NCI-H226 (cell line): Measurements from ENCODE around the gene ZNF638.

Experiments used
- DNase-seq: peaks from one replicate; pipeline ENCODE4 v3.0.0-alpha.2; 2015

Gene ZNF638

DNA sequence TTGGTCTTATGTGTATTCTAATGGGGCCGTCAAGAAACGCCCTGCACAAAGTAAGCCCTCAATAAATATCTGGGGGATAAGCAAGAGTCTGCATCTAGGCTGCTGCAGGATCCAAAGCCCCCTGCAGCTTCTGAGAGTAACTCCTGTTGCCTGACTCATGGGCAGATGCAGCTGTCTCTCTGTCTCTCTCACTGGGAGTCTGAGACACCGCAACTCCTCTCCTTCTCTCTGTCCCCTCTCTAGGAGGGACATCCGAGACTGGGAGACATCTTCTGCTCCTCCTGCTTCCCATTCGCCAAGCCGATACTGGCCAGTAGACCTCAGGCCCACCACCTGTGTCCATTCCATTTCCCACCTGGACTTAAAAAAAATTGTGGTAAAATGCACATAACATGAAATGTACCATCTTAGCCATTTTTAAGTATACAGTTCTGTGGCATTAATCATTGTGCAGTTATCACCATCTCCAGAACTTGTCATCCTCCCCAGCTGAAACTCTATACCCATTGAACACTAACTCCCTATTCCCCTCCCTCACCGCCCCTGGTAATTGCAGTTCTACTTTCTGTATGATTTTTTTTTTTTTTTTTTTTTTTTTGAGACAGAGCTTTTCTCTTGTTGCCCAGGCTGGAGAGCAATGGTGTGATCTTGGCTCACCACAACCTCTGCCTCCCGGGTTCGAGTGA, 141.9 kb downstream of the ZNF638 start:
- DNase-seq = no peak

DNA sequence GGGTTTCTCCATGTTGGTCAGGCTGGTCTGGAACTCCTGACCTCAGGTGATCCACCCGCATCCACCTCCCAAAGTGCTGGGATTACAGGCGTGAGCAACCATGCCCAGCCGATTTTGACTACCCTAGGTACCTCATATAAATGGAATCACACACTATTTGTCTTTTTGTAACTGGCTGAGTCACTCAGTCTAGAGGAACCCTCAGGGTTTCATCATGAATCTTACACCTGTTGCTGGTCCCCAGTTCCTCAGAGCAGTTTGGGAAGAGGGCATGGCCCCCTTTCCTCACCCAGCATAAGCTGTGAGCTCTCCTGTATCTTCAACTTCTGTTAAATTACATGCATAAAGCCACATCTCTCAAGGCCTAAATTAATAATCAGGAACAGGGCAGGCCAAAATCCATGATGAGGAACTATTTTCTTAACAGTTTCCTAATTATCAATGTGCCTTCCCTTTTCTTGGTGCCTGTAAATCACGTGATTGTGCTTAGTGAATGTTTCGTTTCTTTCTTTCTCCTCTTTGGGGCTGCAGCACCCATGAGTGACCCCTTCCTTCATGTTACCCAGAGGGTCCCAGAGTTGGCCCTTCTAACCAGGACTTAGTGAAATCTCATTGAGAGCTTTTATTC, 142.6 kb downstream of the ZNF638 start:
- no peak for DNase-seq

DNA sequence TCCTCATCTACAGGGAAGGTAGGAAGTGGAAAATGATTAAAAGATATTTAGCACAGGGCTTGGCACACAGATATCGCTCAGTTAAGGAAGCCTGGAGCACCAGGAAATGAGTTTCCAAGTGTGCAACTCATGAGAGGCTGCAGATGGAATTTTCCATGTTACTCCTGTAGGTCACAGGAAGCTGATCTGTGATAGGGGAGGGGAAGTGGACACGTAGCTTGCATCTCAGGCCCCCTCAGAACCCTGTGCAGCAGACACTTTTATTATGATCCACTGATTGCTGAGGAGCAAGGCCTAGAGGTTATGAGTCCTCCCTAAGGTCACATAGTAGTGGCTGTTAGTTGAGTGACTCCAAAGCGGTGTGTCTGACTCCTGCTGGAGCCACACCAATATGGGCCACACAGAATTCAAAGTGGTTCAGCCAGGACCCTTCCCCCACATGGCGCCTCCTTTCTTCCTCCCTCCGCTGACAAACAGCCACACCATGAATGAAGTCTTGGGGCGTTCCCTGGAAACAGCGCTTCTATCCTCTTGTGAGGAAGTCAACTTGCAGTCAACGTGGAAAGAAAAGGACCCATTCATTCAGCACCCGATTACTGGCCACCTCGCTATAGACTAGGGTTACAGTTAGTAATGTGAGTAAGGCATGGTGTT, 143.3 kb downstream of the ZNF638 start:
- DNase-seq = no peak

DNA sequence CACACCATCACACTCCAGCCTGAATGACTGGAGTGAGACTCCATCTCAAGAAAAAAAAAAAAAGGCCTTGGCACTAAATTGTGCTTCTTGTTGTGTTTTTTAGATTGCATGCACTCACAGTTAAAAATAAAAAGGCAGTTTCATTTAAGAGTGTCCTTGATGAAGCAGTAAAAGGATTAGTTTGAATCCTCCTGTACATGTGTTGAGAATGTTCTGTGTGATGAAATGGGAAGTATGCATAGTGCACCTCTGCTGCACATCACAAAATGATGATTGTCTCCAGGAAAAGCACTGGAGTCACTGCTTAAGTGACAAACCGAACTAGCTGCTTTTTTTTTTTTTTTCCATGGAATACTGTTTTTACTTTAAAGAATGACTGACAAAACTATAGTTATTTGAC, 144.9 kb downstream of the ZNF638 start:
- no peak for DNase-seq

DNA sequence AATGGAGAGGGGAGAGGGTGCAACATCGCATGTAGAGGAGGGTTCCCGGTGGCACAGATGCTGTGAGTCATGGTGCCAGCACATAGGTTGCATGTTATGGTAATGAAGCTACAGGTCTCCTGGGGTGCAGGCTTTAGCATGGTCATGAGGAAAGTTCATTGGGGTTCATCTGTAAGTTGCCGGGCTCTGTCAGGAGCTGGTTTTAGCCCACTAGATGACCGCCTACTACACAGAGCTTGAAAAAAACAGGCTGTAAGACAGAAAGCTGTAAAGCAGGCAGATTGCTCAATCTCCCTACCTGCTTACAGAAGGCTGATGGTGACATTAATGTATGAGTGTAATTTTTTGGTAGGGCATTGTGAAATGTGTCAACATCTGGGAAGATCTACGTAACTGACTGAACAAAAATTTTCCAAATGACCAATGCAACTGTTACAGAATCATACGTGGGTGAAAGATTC, 145.7 kb downstream of the ZNF638 start:
- no peak for DNase-seq

DNA sequence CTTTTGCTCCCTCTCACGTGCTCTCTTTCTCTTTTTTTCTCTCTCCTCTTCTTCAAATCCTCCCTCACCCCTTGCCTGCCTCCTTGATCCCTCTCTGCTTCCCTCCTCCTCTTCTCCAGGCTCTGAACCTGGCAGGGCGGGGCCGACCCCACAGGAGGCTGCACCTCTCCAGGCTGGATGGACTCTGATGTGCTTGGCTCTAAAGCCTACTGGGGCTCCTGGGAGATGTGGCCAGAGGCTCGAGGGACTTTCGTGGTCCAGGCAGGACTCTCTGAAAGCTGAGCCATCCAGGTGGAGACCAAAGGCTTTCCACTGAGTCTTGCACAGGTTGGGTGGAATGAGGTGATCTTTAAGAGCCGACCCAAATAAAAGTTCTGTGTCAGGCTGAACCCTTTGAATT, 147.2 kb downstream of the ZNF638 start:
- DNase-seq = no peak

DNA sequence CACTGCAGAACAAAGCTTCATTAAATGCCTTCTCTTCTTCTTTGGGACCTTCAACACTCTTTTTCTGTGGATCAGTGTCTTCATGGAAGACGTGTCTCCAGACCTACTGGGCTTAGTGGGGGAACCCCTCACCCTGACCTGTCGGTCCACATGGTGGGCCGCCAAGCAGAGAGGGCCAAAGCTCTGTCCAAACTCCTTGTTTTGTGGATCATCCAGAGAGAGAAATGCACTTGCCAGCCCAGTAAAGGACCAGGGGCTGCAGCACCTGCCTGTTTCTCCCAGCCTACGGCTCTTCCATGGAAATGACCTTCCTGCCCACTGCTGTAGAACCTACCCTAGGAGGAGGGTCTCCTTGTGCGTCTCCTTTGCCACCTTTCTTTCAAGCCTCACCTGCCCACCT, 147.7 kb downstream of the ZNF638 start:
- DNase-seq = no peak

DNA sequence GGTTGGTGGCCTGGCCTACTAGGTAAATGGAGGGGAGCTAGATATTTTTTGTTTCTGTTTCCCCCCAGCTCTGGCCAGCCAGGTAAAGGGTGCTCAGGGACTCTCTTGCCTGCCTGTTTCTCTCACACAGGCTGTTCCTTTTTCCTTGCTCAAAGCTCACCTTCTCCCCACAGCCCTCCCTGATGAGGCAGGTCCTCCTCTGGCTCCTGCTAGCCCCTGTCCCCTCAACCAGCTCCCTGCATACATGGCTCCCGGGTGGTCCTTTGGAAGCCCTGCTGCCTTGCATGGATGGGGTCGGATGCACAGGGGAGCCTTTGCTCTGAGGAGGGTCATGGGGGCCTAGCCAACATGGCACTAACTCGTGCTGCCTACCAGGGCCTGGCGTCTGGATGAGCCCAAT, 149.5 kb downstream of the ZNF638 start:
- DNase-seq = no peak

DNA sequence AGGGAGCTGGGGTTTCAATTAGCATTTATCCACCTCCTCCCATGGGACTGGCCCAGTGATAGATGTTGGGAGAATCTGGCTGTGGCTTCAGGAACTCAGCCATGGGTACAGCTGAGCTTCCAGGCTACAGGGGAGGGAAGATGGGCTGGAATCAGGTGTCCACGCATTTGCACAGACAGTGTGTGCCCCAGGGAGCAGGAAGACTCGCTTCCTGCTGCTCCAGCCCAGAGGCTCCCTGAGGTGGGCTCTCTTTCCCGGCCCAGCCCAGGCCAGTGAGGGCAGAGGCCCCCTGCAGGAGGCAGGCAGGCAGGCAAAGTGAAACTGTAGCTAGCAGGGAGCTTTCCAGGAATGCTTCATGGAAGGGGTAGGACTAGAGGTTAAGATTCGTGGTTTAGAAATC, 150.5 kb downstream of the ZNF638 start:
- DNase-seq = no peak

DNA sequence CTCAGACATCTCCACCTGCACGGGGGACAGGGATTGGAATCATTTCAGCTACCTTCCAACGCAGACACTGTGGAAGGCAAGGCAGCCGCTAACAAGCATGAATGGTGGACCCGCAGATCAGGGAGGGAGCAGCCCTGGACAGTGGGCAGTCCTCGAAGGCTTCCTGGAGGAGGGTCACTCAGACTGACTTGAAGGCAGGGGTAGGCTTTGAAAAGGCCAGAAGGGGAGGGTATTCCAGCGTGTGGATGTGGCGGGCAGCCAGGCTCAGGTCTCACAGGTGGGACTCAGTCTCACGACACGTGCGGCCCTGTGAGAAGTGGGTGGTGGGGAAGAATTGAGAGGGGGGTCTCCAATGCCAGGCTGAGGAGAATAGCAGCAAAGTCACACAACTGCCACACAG, 151.7 kb downstream of the ZNF638 start:
- DNase-seq = no peak

DNA sequence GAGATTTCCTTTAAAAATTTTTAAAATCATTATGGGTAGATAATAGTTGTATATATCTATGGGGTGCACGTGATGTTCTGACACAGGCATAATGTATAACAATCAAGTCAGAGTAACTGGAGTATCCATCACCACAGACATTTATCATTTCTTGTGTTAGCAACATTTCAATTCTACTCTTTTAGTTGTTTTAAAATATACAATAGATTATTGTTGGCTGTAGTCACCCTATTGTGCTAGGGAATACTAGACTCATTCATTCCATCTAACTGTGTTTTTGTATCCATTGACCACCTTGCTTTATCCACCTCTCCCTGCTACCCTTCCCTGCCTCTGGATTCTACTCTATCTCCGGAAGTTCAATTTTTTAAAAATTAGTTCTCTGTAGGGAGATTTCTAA, 152.8 kb downstream of the ZNF638 start:
- no peak for DNase-seq
